K562 (cell line): ENCODE results near the gene PAK1IP1. TPM values are rescaled to one million over a fixed set of nuclear protein-coding genes. Genes with fewer than 3 reads are reported as not detected.

Experiments used
- ADNP ChIP-seq: fragments of 200-800 bp; sonication (Bioruptor generic); IDR thresholded peaks from 2 replicates; pipeline ENCODE4 v1.6.1; 2016; ENCODE audit warnings: missing genetic modification characterization, missing compliant biosample characterization
- ARID4B ChIP-seq: sonication (generic); formaldehyde crosslinking; IDR thresholded peaks from 2 replicates; pipeline ENCODE4 v1.8.0; 2022; ENCODE audit warnings: mild to moderate bottlenecking, missing genetic modification reagents
- BMI1 ChIP-seq: fragments of 150-350 bp; IDR thresholded peaks from 2 replicates; pipeline ENCODE4 v1.6.1; 2014; ENCODE audit warnings: low read length
- CHCHD3 ChIP-seq: fragments of 250-450 bp; sonication (Bioruptor Pico); IDR thresholded peaks from 2 replicates; pipeline ENCODE4 v2.1.2; 2022; ENCODE audit warnings: mild to moderate bottlenecking
- ELF4 ChIP-seq: fragments of 450-650 bp; formaldehyde crosslinking; IDR thresholded peaks from 2 replicates; pipeline ENCODE4 v1.4.0; 2022; ENCODE audit warnings: missing genetic modification characterization
- EP300 ChIP-seq: IDR thresholded peaks from 2 replicates; pipeline ENCODE4 v1.6.1; 2012; ENCODE audit warnings: low read length, improper control_type of control experiment
- IRF1 ChIP-seq: sonication (generic); formaldehyde crosslinking; IDR thresholded peaks from 2 replicates; pipeline ENCODE4 v1.8.0; 2022; ENCODE audit warnings: missing genetic modification reagents, mild to moderate bottlenecking, borderline replicate concordance
- MBD2 ChIP-seq: sonication (generic); IDR thresholded peaks from 2 replicates; pipeline ENCODE4 v1.6.1; 2016; ENCODE audit warnings: low read depth, borderline replicate concordance
- MYNN ChIP-seq, 2 experiments: sonication (generic); formaldehyde crosslinking in 1 of 2; IDR thresholded peaks; 2 replicates each; pipeline versions ENCODE4 v1.5.0 to v1.6.1; 2016 to 2020; ENCODE audit warnings: antibody characterized with exemption in 1 of 2, missing genetic modification reagents in 1 of 2
- NCOA2 ChIP-seq, 2 experiments: fragments of 450-650 bp; IDR thresholded peaks; 2 replicates each; pipeline ENCODE4 v1.6.1; 2018; ENCODE audit warnings: mild to moderate bottlenecking in 2 of 2, moderate library complexity in 1 of 2; ENCODE audit not compliant: partially characterized antibody in 2 of 2
- POU5F1 ChIP-seq: fragments of 150-350 bp; IDR thresholded peaks from 2 replicates; pipeline ENCODE4 v1.6.1; 2014; ENCODE audit warnings: borderline replicate concordance, low read length, low read depth, mild to moderate bottlenecking; ENCODE audit not compliant: partially characterized antibody
- RBM25 ChIP-seq: fragments of 200-400 bp; formaldehyde crosslinking; IDR thresholded peaks from 2 replicates; pipeline ENCODE4 v1.6.1; 2018; ENCODE audit warnings: low read length, low read depth, moderate library complexity; ENCODE audit not compliant: severe bottlenecking
- SMARCE1 ChIP-seq: fragments of 450-650 bp; IDR thresholded peaks from 2 replicates; pipeline ENCODE4 v1.7.1; 2016; ENCODE audit warnings: mild to moderate bottlenecking
- SMC3 ChIP-seq: conservative IDR thresholded peaks from 2 replicates; pipeline ENCODE4 v1.6.1; 2011; ENCODE audit warnings: low read depth, low read length, improper control_type of control experiment; ENCODE audit not compliant: insufficient read depth
- SP1 ChIP-seq: sonication (generic); formaldehyde crosslinking; IDR thresholded peaks from 2 replicates; pipeline ENCODE4 v1.8.1; 2022; ENCODE audit warnings: mild to moderate bottlenecking, missing genetic modification reagents
- XRCC4 ChIP-seq: IDR thresholded peaks from one replicate; pipeline ENCODE4 v1.6.1; 2011; ENCODE audit not compliant: insufficient read depth, insufficient read length; ENCODE audit errors: extremely low read depth
- ZBTB17 ChIP-seq: fragments of 450-650 bp; formaldehyde crosslinking; IDR thresholded peaks from 2 replicates; pipeline ENCODE4 v1.4.0; 2020; ENCODE audit warnings: mild to moderate bottlenecking
- ZC3H4 ChIP-seq: sonication (generic); formaldehyde crosslinking; IDR thresholded peaks from 2 replicates; pipeline ENCODE4 v1.9.0; 2021; ENCODE audit warnings: missing genetic modification reagents, borderline replicate concordance
- ZKSCAN1 ChIP-seq: fragments of 150-350 bp; IDR thresholded peaks from 2 replicates; pipeline ENCODE4 v1.6.1; 2016; ENCODE audit warnings: low read depth, low read length
- ZNF165 ChIP-seq: fragments of 250-450 bp; sonication (Bioruptor Pico); IDR thresholded peaks from 2 replicates; pipeline ENCODE4 v1.4.0; 2020; ENCODE audit warnings: borderline replicate concordance
- polyA plus RNA-seq, 8 experiments: library from polyadenylated mRNA; depleted of rRNA in 4 of 8; stranded (reverse) in 5 of 8; unstranded in 3 of 8; fragments of >200 nt; fragmentation: Nextera tagmentation in 2 of 8; fragmentation: Illumina TruSeq in 1 of 8; extraction: Ambion mirVana in 2 of 8; extraction: Trizol in 1 of 8; gene quantifications; 2 replicates each; pipeline versions ENCODE4 v1.2.1 to v1.2.3, GENCODE V29; 2011 to 2014; ENCODE audit warnings: inconsistent platforms in 1 of 8, missing spikeins in 1 of 8
- total RNA-seq, 7 experiments: library from RNA; depleted of rRNA in 6 of 7; stranded (reverse); fragments of >200 nt in 6 of 7; fragmentation: Illumina TruSeq in 2 of 7; extraction: Trizol in 2 of 7; gene quantifications; 2 replicates each; pipeline versions ENCODE4 v1.2.1 to v1.2.3, GENCODE V29; 2011 to 2021; ENCODE audit warnings: low replicate concordance in 1 of 7
- TF ChIP-seq, protein P1 (sequence below): sonication (generic); formaldehyde crosslinking; IDR thresholded peaks from 2 replicates; pipeline ENCODE4 v1.8.1; 2022; ENCODE audit warnings: missing genetic modification reagents

The PAK1IP1 gene
- total and polyA plus RNA-seq, 9 of the 15 experiments (the other 6 are each of a cell fraction or from before 2014, with no cell fraction given): 50.0 to 200 (median 87.0) TPM

GRCh38 chr6:10722820-10723566 is 28.2 kb downstream of the PAK1IP1 start, which contains the start of gene TMEM14C (continued):
- peak; percentile 91 for TF ChIP-seq SP1 (CRISPR knock-in tag)
- 0 out of 2 replicates have a peak, but pooled peaks have one; percentile 64 for TF ChIP-seq MBD2
- peak; percentile 87 for TF ChIP-seq ARID4B
- no peak for TF ChIP-seq CHCHD3
- TF ChIP-seq ZKSCAN1: peak; percentile 40
- TF ChIP-seq SMC3: 0 out of 2 replicates have a peak, but pooled peaks have one; percentile 6
- no peak for TF ChIP-seq ELF4 (CRISPR knock-in tag)
- no peak for TF ChIP-seq NCOA2 (IDR thresholded peaks at IDR 0.05; ENCODE audit: partially characterized antibody in 2 of 2)
- no peak for TF ChIP-seq RBM25
- TF ChIP-seq, protein P1, sequence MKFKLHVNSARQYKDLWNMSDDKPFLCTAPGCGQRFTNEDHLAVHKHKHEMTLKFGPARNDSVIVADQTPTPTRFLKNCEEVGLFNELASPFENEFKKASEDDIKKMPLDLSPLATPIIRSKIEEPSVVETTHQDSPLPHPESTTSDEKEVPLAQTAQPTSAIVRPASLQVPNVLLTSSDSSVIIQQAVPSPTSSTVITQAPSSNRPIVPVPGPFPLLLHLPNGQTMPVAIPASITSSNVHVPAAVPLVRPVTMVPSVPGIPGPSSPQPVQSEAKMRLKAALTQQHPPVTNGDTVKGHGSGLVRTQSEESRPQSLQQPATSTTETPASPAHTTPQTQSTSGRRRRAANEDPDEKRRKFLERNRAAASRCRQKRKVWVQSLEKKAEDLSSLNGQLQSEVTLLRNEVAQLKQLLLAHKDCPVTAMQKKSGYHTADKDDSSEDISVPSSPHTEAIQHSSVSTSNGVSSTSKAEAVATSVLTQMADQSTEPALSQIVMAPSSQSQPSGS: no peak
- no peak for TF ChIP-seq EP300
- no peak for TF ChIP-seq ZC3H4 (CRISPR knock-in tag)
- no peak for TF ChIP-seq ADNP (tag)
- TF ChIP-seq IRF1 (CRISPR knock-in tag): no peak
- TF ChIP-seq ZBTB17 (CRISPR knock-in tag): peak; percentile 42; the same call in 1 of the 2 replicates
- no peak for TF ChIP-seq ZNF165 (CRISPR knock-in tag)
- TF ChIP-seq XRCC4: no peak
- TF ChIP-seq SMARCE1: peak; percentile 46; the same call in 1 of the 2 replicates
- 0 out of 2 replicates have a peak, but pooled peaks have one; percentile 24 for TF ChIP-seq MYNN (IDR thresholded peaks at IDR 0.05)
- no peak for TF ChIP-seq MYNN (CRISPR knock-in tag; IDR thresholded peaks at IDR 0.05)
- TF ChIP-seq BMI1: no peak
- no peak for TF ChIP-seq POU5F1
